ENCODE measurements around the gene CCL25. TPM values are rescaled to one million over a fixed set of nuclear protein-coding genes. Genes with fewer than 3 reads are reported as not detected.

Gene CCL25
- total and polyA plus RNA-seq, 2 of the 4 experiments (the other 2 are of a cell fraction): not detected

DNA sequence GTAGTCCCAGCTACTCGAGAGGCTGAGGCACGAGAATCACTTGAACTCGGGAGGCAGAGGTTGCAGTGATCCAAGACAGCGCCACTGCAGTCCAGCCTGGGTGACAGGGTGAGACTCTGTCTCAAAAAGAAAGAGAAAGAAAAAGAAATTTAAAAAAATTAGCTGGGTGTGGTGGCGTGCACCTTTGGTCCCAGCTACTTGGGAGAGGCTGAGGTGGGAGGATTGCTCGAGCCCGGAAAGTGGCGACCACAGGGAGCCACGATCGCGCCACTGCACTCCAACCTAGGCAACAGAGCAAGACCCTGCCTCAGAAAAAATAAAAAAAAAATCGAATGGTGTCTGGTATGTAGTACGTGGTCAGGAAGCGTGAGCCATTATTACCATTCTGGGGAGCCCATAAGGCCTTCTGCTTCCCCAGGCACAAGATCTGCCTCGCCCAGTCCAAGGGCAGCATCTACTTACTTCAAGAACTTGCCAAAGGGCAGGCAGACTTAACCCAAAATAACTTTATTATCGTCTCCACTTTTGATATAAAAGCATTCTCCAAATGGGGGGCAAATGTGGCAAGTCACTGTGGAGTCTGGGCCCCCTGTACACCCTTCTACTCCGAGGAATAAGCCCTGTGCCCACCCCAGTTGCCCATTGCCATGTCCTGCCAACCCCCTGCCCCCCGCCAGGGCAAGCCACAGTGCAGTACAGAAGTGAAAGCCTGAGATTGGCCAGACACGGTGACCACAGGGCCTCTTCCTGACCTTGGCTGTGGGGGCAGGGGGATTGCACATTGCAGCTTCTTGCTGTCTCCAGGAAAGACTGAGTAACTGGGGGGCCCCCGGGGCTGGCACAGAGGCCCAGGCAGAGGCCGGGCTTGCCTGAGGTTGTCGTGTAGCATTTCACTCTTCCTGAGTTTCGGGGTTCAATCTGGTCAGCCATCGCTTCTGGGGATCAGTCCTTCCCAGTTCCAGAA is 12.6 kb downstream of the CCL25 start:
- no peak overlapping the region for H3K9ac ChIP-seq (ENCODE audit: low read depth, low read length)
- no peak overlapping the region for H4K8ac ChIP-seq (ENCODE audit: low read depth in 2 of 2, low read length in 2 of 2)
- no peak overlapping the region for H2AK9ac ChIP-seq (replicated peaks; ENCODE audit: low read depth, low read length, poor library complexity)
- H2AK5ac ChIP-seq (ENCODE audit: low read depth, low read length): no peak overlapping the region
- H3K36me3 ChIP-seq (ENCODE audit: control insufficient read depth, insufficient read depth, low read length): no peaks in the 10 kb centered on the region
- peaks cover 3% of the 10 kb centered on the region for H3K9me3 ChIP-seq (ENCODE audit: control insufficient read depth, insufficient read depth, low read length)
- ATAC-seq (ENCODE audit: low read depth): no peak
- no TSS peak for BruUV-seq (replicated peaks)
- no peaks in the 10 kb centered on the region for H3K79me1 ChIP-seq (ENCODE audit: low read depth in 1 of 2, low read length in 2 of 2)
- H4K91ac ChIP-seq (ENCODE audit: insufficient read depth, low read depth, low read length): no peak overlapping the region
- no peak overlapping the region for H3K14ac ChIP-seq (replicated peaks; ENCODE audit: low read depth, low read length)
- H2BK120ac ChIP-seq (ENCODE audit: low read depth, low read length): no peak overlapping the region
- H3K27me3 ChIP-seq (ENCODE audit: control insufficient read depth, insufficient read depth, low read length): peaks cover 1% of the 10 kb centered on the region; the same call in 1 of the 2 replicates
- no peak overlapping the region for H2AFZ ChIP-seq (replicated peaks; ENCODE audit: low read length, poor library complexity)
- no peak overlapping the region for H4K5ac ChIP-seq (ENCODE audit: low read depth, low read length)
- H3K27ac ChIP-seq (ENCODE audit: insufficient read depth, low read length): no peak overlapping the region
- H2BK5ac ChIP-seq (ENCODE audit: low read depth, low read length, poor library complexity, severe bottlenecking): no peak overlapping the region
- ChIA-PET CTCF (no interaction called here), POLR2A (ENCODE audit: unreplicated experiment) (no interaction called here)
- intact Hi-C loops (cut with micrococcal nuclease): no loop called here
- H3K4ac ChIP-seq (ENCODE audit: low read depth, low read length): no peak overlapping the region
- H3K23ac ChIP-seq (ENCODE audit: low read depth, low read length): no peak overlapping the region
- 77% methylated on average over 6 of the region's 24 CpGs; no CpG with 5 or more reads in 1 of the 2 experiments for WGBS, 2 experiments (ENCODE audit: extremely low coverage in 2 of 2, insufficient read length in 1 of 2)
- no peaks in the 10 kb centered on the region for H3K4me1 ChIP-seq (ENCODE audit: control insufficient read depth, insufficient read depth, low read length)
- no peak overlapping the region for H2BK15ac ChIP-seq (ENCODE audit: low read depth, low read length)
- no peak overlapping the region for H3K4me2 ChIP-seq (ENCODE audit: low read depth, low read length)
- dilution Hi-C loops (cut with HindIII; ENCODE audit: low sequenced_read_pairs, unreplicated experiment): no loop called here
- H3K56ac ChIP-seq (ENCODE audit: extremely low read depth, insufficient read depth, low read length): no peak overlapping the region
- H3K18ac ChIP-seq (ENCODE audit: low read depth, low read length): no peak overlapping the region
- in situ Hi-C loops (cut with MboI; ENCODE audit: low sequenced_read_pairs): no loop called here
- H2BK20ac ChIP-seq (ENCODE audit: low read depth, low read length): no peak overlapping the region
- H3K9me1 ChIP-seq (ENCODE audit: insufficient read depth, low read length): no peaks in the 10 kb centered on the region
- no peak overlapping the region for H3K4me3 ChIP-seq (ENCODE audit: insufficient read depth, low read depth, low read length)
- H4K20me1 ChIP-seq (ENCODE audit: insufficient read depth, low read length): no peaks in the 10 kb centered on the region; the same call in 1 of the 2 replicates
- no peak for DNase-seq
- no peak for TF ChIP-seq MAFK (IDR thresholded peaks at IDR 0.05; ENCODE audit: low read depth, low read length)
- no peak for TF ChIP-seq CEBPB (IDR thresholded peaks at IDR 0.05; ENCODE audit: low read depth, low read length)
- no peak for TF ChIP-seq NFE2L2 (IDR thresholded peaks at IDR 0.05; ENCODE audit: low read depth, low read length)
- TF ChIP-seq, protein P1, sequence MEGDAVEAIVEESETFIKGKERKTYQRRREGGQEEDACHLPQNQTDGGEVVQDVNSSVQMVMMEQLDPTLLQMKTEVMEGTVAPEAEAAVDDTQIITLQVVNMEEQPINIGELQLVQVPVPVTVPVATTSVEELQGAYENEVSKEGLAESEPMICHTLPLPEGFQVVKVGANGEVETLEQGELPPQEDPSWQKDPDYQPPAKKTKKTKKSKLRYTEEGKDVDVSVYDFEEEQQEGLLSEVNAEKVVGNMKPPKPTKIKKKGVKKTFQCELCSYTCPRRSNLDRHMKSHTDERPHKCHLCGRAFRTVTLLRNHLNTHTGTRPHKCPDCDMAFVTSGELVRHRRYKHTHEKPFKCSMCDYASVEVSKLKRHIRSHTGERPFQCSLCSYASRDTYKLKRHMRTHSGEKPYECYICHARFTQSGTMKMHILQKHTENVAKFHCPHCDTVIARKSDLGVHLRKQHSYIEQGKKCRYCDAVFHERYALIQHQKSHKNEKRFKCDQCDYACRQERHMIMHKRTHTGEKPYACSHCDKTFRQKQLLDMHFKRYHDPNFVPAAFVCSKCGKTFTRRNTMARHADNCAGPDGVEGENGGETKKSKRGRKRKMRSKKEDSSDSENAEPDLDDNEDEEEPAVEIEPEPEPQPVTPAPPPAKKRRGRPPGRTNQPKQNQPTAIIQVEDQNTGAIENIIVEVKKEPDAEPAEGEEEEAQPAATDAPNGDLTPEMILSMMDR (conservative IDR thresholded peaks at IDR 0.05; ENCODE audit: low read depth, low read length): no peak
- TF ChIP-seq BHLHE40 (IDR thresholded peaks at IDR 0.05; ENCODE audit: low read depth, low read length): no peak
- TF ChIP-seq MXI1 (IDR thresholded peaks at IDR 0.05; ENCODE audit: borderline replicate concordance, low read depth, low read length): no peak
- TF ChIP-seq RAD21 (IDR thresholded peaks at IDR 0.05; ENCODE audit: low read length): no peak
- TF ChIP-seq FOS (IDR thresholded peaks at IDR 0.05; ENCODE audit: low read depth, low read length): no peak
- TF ChIP-seq SMC3 (IDR thresholded peaks at IDR 0.05; ENCODE audit: low read depth, low read length): no peak
- TF ChIP-seq POLR2A (IDR thresholded peaks at IDR 0.05; ENCODE audit: low read depth, low read length): no peak
- TF ChIP-seq MAZ (IDR thresholded peaks at IDR 0.05; ENCODE audit: borderline replicate concordance, low read depth, low read length): no peak
- TF ChIP-seq RFX5 (IDR thresholded peaks at IDR 0.05; ENCODE audit: low read depth, low read length): no peak
- no peak for TF ChIP-seq RCOR1 (IDR thresholded peaks at IDR 0.05; ENCODE audit: insufficient replicate concordance, low read length)
- TF ChIP-seq, protein P2, sequence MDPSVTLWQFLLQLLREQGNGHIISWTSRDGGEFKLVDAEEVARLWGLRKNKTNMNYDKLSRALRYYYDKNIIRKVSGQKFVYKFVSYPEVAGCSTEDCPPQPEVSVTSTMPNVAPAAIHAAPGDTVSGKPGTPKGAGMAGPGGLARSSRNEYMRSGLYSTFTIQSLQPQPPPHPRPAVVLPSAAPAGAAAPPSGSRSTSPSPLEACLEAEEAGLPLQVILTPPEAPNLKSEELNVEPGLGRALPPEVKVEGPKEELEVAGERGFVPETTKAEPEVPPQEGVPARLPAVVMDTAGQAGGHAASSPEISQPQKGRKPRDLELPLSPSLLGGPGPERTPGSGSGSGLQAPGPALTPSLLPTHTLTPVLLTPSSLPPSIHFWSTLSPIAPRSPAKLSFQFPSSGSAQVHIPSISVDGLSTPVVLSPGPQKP (IDR thresholded peaks at IDR 0.05; ENCODE audit: borderline replicate concordance, low read depth, low read length): no peak
- TF ChIP-seq CHD1 (IDR thresholded peaks at IDR 0.05; ENCODE audit: low read depth, low read length): no peak
